Endothelial cell of umbilical vein (primary cell): Measurements from ENCODE around the gene KIF26B. TPM values are rescaled to one million over a fixed set of nuclear protein-coding genes. Genes with fewer than 3 reads are reported as not detected.

Source experiments
- BruUV-seq: library from RNA; stranded (reverse); fragments of 400-500 nt; replicated peaks from 2 replicates; lab custom pipeline; 2021; lab: Mats Ljungman, UMichigan
- CTCF ChIA-PET: fragments of 300-600, 350-600 bp; sonication (Branson Sonifier 250); formaldehyde crosslinking; loops from one replicate; lab custom pipeline; 2021; ENCODE audit warnings: antibody characterized with exemption, inconsistent platforms; lab: Charles Lee
- POLR2A ChIA-PET: fragments of 300-600, 350-600 bp; sonication (Branson Sonifier 250); formaldehyde crosslinking; loops from one replicate; lab custom pipeline; 2021; ENCODE audit warnings: antibody characterized with exemption, inconsistent platforms; lab: Charles Lee
- DNase-seq: peaks from one replicate; pipeline ENCODE4 v3.0.0-alpha.2; 2011; ENCODE audit warnings: low read depth, low spot score
- FAIRE-seq: peaks from 2 replicates; lab custom pipeline; 2011; peaks lifted over from hg19 to GRCh38; lab: Jason Lieb, UNC
- H2AFZ ChIP-seq: 2 replicates; pipeline ENCODE4 v1.6.0; 2012; ENCODE audit warnings: low read depth, low read length, control low read depth, inconsistent platforms
- H3K27ac ChIP-seq: 2 replicates; pipeline ENCODE4 v1.5.1; 2011; ENCODE audit warnings: low read depth, mild to moderate bottlenecking, control low read depth, low read length, moderate library complexity; ENCODE audit not compliant: insufficient read depth
- H3K27me3 ChIP-seq, 2 experiments: 2 replicates each; pipeline versions ENCODE4 v1.6.0 to v1.6.1; 2011; ENCODE audit warnings: low read length in 2 of 2, mixed read lengths in 1 of 2; ENCODE audit not compliant: control insufficient read depth in 2 of 2, insufficient read depth in 2 of 2
- H3K36me3 ChIP-seq, 2 experiments: 2 replicates in 1 of 2; 3 replicates in 1 of 2; pipeline ENCODE4 v1.5.1; 2011; ENCODE audit warnings: low read length in 2 of 2, mild to moderate bottlenecking in 1 of 2, moderate library complexity in 1 of 2; ENCODE audit not compliant: control insufficient read depth in 2 of 2, insufficient read depth in 2 of 2; ENCODE audit errors: extremely low read depth in 1 of 2
- H3K4me1 ChIP-seq: 3 replicates; pipeline ENCODE4 v1.5.1; 2011; ENCODE audit warnings: mild to moderate bottlenecking, low read length; ENCODE audit not compliant: control insufficient read depth, insufficient read depth; ENCODE audit errors: extremely low read depth
- H3K4me2 ChIP-seq: 2 replicates; pipeline ENCODE4 v1.6.1; 2011; ENCODE audit warnings: low read length, control low read depth, mixed read lengths; ENCODE audit not compliant: insufficient read depth
- H3K4me3 ChIP-seq, 3 experiments: fragments of 200-600 bp in 1 of 3; sonication (generic), shearing (Covaris generic) in 1 of 3; replicated peaks in 1 of 3; 2 replicates each; pipeline ENCODE4 v1.5.1; 2011 to 2016; ENCODE audit warnings: control low read depth in 3 of 3, low read length in 3 of 3, mild to moderate bottlenecking in 2 of 3, inconsistent platforms in 1 of 3, low read depth in 1 of 3, moderate library complexity in 1 of 3; ENCODE audit not compliant: insufficient read depth in 1 of 3
- H3K79me2 ChIP-seq: 2 replicates; pipeline ENCODE4 v1.6.0; 2012; ENCODE audit warnings: low read length, inconsistent platforms; ENCODE audit not compliant: control insufficient read depth, insufficient read depth
- H3K9ac ChIP-seq: replicated peaks from 2 replicates; pipeline ENCODE3; 2011; ENCODE audit warnings: low read length, control low read depth; ENCODE audit not compliant: insufficient read depth; ENCODE audit errors: extremely low read depth
- H3K9me1 ChIP-seq: replicated peaks from 3 replicates; pipeline ENCODE4 v1.6.0; 2011; ENCODE audit warnings: mild to moderate bottlenecking, low read length; ENCODE audit not compliant: control insufficient read depth, insufficient read depth; ENCODE audit errors: extremely low read depth
- H3K9me3 ChIP-seq: replicated peaks from 2 replicates; pipeline ENCODE4 v1.5.1; 2012; ENCODE audit warnings: low read length, inconsistent platforms; ENCODE audit not compliant: control insufficient read depth, insufficient read depth
- H4K20me1 ChIP-seq: replicated peaks from 2 replicates; pipeline ENCODE3; 2011; ENCODE audit warnings: mild to moderate bottlenecking, low read length; ENCODE audit not compliant: control insufficient read depth, insufficient read depth; ENCODE audit errors: extremely low read depth
- EZH2 ChIP-seq: IDR thresholded peaks from 2 replicates; pipeline ENCODE4 v1.6.1; 2012; ENCODE audit warnings: borderline replicate concordance, low read depth, mild to moderate bottlenecking, moderate library complexity, low read length, inconsistent platforms; ENCODE audit not compliant: severe bottlenecking
- FOS ChIP-seq: IDR thresholded peaks from 2 replicates; pipeline ENCODE4 v1.6.1; 2011; ENCODE audit warnings: mild to moderate bottlenecking, low read length, moderate library complexity, borderline replicate concordance; ENCODE audit not compliant: insufficient read depth
- GATA2 ChIP-seq: IDR thresholded peaks from 2 replicates; pipeline ENCODE4 v1.7.0; 2011; ENCODE audit warnings: low read depth, mild to moderate bottlenecking, moderate library complexity, mixed read lengths, low read length; ENCODE audit not compliant: insufficient read length, insufficient read depth
- JUN ChIP-seq: IDR thresholded peaks from 2 replicates; pipeline ENCODE4 v1.6.1; 2011; ENCODE audit warnings: borderline replicate concordance, low read depth; ENCODE audit not compliant: insufficient read length, insufficient read depth
- MYC ChIP-seq: IDR thresholded peaks from one replicate; pipeline ENCODE4 v1.6.1; 2011; ENCODE audit warnings: mild to moderate bottlenecking, low read depth, low read length
- POLR2A ChIP-seq: IDR thresholded peaks from 2 replicates; pipeline ENCODE4 v1.6.1; 2012; ENCODE audit warnings: low read depth, mild to moderate bottlenecking, control low read depth, low read length
- POLR2AphosphoS5 ChIP-seq: IDR thresholded peaks from 2 replicates; pipeline ENCODE4 v1.6.1; 2012; ENCODE audit warnings: low read depth, mild to moderate bottlenecking, control low read depth, low read length, moderate library complexity; ENCODE audit not compliant: insufficient read depth
- dilution Hi-C: fragments of 300-500 bp; cut with MboI; formaldehyde crosslinking; loops from one replicate; pipeline ENCODE4 v1.15.0; 2019; ENCODE audit warnings: low sequenced_read_pairs; ENCODE audit not compliant: extremely low pct_ligation_motif_present
- intact Hi-C: fragments of 100-400 bp; cut with micrococcal nuclease; formaldehyde crosslinking; loops from one replicate; pipeline ENCODE4 v1.10.0; 2022
- polyA plus RNA-seq, 4 experiments: library from polyadenylated mRNA; depleted of rRNA in 3 of 4; stranded (reverse) in 3 of 4; unstranded in 1 of 4; fragments of >200 nt; gene quantifications; 2 replicates each; pipeline versions ENCODE4 v1.2.1 to v1.2.3, GENCODE V29; 2011 to 2012; ENCODE audit warnings: missing spikeins in 1 of 4
- total RNA-seq: library from RNA; stranded (reverse); gene quantifications from 2 replicates; pipeline ENCODE4 v1.2.3, GENCODE V29; 2021
- TF ChIP-seq, protein P1 (sequence below): IDR thresholded peaks from 2 replicates; pipeline ENCODE4 v1.6.1; 2011; ENCODE audit not compliant: insufficient read depth, insufficient read length
- TF ChIP-seq, protein P2 (sequence below), 2 donors: IDR thresholded peaks; 1 replicate in 1 of 2; 2 replicates in 1 of 2; pipeline ENCODE4 v1.5.1; 2011; ENCODE audit warnings: low read length in 2 of 2, mild to moderate bottlenecking in 2 of 2, moderate library complexity in 2 of 2, control low read depth in 1 of 2, inconsistent platforms in 1 of 2, low read depth in 1 of 2; ENCODE audit not compliant: insufficient read depth in 1 of 2; ENCODE audit errors: extremely low read depth in 1 of 2

The KIF26B gene
- total and polyA plus RNA-seq, 2 donors (not counting 3 experiments of a cell fraction or from before 2014, with no cell fraction given) = 0.04 to 0.49 TPM

DNA sequence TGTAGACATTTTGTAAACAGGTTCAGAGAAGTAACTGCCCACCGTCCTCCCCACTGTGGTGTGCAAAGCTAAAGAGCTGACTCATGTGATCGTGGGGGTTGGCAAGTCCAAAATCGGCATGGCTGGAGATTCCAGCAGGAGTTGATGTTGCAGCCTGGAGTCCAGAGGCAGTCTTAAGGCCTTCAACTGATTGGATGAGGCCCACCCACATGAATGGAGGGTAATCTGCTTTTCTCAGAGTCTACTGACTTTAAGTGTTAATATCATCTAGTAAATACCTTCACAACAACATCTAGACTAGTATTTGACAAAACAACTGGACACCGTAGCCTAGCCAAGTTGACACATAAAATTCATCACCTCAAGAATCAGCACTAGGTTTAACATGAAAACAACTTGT, 281.6 kb downstream of the KIF26B start:
- no peaks in the 10 kb centered on the region for H3K27me3 ChIP-seq
- H3K9ac ChIP-seq = no peak overlapping the region
- H4K20me1 ChIP-seq = no peaks in the 10 kb centered on the region
- ChIA-PET CTCF (no interaction called here), POLR2A (no interaction called here)
- no peak overlapping the region for H2AFZ ChIP-seq
- no peaks in the 10 kb centered on the region for H3K4me1 ChIP-seq
- H3K27ac ChIP-seq = no peak overlapping the region
- H3K79me2 ChIP-seq = no peaks in the 10 kb centered on the region
- TF ChIP-seq EZH2 (no peak), POLR2AphosphoS5 (no peak), POLR2A (no peak), MYC (no peak)
- TF ChIP-seq, protein P1, sequence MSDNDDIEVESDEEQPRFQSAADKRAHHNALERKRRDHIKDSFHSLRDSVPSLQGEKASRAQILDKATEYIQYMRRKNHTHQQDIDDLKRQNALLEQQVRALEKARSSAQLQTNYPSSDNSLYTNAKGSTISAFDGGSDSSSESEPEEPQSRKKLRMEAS = no peak
- DNase-seq (no peak), FAIRE-seq (no peak)
- intact Hi-C loops = no loop called here
- no peaks in the 10 kb centered on the region for H3K36me3 ChIP-seq
- no peak overlapping the region for H3K4me3 ChIP-seq
- dilution Hi-C loops = no loop called here
- no peaks in the 10 kb centered on the region for H3K9me3 ChIP-seq
- no peak overlapping the region for H3K4me2 ChIP-seq
- H3K9me1 ChIP-seq = no peaks in the 10 kb centered on the region
- BruUV-seq = no TSS peak

DNA sequence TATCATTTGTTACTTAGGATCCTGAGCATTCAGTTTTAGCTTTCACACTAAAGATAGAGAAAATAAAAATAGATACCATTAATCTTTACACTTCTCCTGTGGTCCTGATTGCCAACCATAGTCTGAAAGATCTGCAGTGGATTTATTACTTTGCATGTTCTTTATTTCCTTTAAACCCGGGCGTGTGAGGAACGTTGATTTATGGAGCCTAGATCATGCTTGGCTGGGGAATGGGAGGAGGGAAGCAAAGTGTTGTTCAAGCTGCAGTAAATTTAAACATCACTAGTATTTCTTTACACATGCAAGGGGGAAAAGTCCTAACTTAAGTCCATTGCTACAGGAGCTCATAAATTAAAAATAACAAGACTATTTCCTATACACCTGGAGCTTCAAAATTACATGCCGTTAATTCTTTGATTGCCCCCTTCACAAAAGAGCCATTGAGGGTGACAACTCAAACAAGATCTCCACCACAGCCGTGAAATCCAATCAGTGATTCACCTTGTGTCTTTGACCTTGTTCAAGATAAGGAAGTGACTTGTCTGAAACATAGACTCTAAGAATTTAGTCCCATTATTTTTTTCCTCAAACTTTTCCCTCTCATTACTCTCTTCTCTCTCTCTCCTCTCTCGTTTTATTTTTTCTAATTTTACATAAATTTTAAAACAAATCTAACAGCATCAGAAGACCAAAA, 282.7 kb downstream of the KIF26B start:
- FAIRE-seq (no peak), DNase-seq (no peak)
- Histone ChIP-seq H3K4me1 (no peaks in the 10 kb centered on the region), H4K20me1 (no peaks in the 10 kb centered on the region), H3K4me3 (no peak overlapping the region), H3K9me3 (no peaks in the 10 kb centered on the region), H3K79me2 (no peaks in the 10 kb centered on the region), H3K27ac (no peak overlapping the region), H3K9ac (no peak overlapping the region), H3K4me2 (no peak overlapping the region), H3K36me3 (no peaks in the 10 kb centered on the region), H3K9me1 (no peaks in the 10 kb centered on the region), H3K27me3 (no peaks in the 10 kb centered on the region), H2AFZ (no peak overlapping the region)
- no peak for TF ChIP-seq POLR2AphosphoS5
- no peak for TF ChIP-seq GATA2
- TF ChIP-seq, protein P2, sequence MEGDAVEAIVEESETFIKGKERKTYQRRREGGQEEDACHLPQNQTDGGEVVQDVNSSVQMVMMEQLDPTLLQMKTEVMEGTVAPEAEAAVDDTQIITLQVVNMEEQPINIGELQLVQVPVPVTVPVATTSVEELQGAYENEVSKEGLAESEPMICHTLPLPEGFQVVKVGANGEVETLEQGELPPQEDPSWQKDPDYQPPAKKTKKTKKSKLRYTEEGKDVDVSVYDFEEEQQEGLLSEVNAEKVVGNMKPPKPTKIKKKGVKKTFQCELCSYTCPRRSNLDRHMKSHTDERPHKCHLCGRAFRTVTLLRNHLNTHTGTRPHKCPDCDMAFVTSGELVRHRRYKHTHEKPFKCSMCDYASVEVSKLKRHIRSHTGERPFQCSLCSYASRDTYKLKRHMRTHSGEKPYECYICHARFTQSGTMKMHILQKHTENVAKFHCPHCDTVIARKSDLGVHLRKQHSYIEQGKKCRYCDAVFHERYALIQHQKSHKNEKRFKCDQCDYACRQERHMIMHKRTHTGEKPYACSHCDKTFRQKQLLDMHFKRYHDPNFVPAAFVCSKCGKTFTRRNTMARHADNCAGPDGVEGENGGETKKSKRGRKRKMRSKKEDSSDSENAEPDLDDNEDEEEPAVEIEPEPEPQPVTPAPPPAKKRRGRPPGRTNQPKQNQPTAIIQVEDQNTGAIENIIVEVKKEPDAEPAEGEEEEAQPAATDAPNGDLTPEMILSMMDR (IDR thresholded peaks at IDR 0.05; ENCODE audit: extremely low read depth in 1 of 2, insufficient read depth in 1 of 2, low read depth in 1 of 2, low read length in 2 of 2) = no peak
- no peak for TF ChIP-seq EZH2
- no peak for TF ChIP-seq JUN
- no peak for TF ChIP-seq POLR2A
- TF ChIP-seq FOS = no peak
- no peak for TF ChIP-seq MYC
- TF ChIP-seq, protein P1 = no peak
- dilution Hi-C loops (no loop called here), intact Hi-C loops (no loop called here)
- ChIA-PET CTCF (no interaction called here), POLR2A (no interaction called here)
- no TSS peak for BruUV-seq
